GM12864 (cell line): ENCODE data around the gene INSIG2.

Experiments used
- DNase-seq: peaks from one replicate; pipeline ENCODE4 v3.0.0-alpha.2; 2011; ENCODE audit warnings: low read depth
- H3K4me3 ChIP-seq: 2 replicates; pipeline ENCODE4 v1.5.1; 2011; ENCODE audit warnings: mild to moderate bottlenecking, low read depth, low read length, control low read depth
- TF ChIP-seq, protein P1 (sequence below): IDR thresholded peaks from 2 replicates; pipeline ENCODE4 v1.5.1; 2011; ENCODE audit warnings: low read depth, mild to moderate bottlenecking, moderate library complexity, low read length, control low read depth, inconsistent platforms; ENCODE audit errors: missing control alignments

INSIG2 gene

DNA sequence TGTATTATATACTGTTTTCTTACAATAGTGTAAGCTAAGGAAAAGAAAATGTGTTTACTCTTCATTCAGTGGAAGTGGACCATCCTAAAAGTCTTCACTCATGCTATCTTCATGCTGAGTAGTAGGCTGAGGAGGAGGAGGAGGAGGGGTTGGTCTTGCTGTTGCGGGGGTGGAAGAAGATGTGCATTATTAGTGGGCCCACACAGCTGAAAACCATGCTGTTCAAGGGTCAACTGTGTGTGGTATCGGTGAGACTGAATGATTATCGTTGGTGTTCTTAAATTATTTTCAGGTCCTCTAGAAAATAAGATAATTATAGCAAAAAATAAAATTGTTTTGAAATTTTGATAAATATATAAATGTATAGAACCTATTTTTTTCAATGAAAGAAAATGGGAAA, 22.0 kb downstream of the INSIG2 start:
- DNase-seq = no peak
- TF ChIP-seq, protein P1, sequence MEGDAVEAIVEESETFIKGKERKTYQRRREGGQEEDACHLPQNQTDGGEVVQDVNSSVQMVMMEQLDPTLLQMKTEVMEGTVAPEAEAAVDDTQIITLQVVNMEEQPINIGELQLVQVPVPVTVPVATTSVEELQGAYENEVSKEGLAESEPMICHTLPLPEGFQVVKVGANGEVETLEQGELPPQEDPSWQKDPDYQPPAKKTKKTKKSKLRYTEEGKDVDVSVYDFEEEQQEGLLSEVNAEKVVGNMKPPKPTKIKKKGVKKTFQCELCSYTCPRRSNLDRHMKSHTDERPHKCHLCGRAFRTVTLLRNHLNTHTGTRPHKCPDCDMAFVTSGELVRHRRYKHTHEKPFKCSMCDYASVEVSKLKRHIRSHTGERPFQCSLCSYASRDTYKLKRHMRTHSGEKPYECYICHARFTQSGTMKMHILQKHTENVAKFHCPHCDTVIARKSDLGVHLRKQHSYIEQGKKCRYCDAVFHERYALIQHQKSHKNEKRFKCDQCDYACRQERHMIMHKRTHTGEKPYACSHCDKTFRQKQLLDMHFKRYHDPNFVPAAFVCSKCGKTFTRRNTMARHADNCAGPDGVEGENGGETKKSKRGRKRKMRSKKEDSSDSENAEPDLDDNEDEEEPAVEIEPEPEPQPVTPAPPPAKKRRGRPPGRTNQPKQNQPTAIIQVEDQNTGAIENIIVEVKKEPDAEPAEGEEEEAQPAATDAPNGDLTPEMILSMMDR = no peak
- no peak overlapping the region for H3K4me3 ChIP-seq

DNA sequence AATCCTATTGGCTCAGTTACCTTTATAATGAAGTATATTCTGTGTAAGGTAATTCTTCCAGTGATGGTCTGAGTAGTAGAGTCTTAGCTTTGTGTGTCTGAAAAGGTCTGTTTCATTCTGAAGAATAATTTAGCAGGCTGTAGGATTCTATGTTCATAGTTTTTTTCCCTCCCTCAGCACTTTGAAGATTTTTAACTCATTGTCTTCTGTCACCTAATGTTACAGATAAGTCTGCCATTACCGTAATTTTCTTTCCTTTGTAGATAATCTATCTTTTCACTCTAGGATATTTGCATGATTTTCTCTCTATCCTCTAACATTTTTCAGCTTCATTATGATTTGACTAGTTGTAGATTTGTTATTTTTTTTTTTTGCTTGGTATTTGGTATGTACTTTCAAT, 22.7 kb downstream of the INSIG2 start:
- TF ChIP-seq, protein P1 = no peak
- no peak for DNase-seq
- H3K4me3 ChIP-seq = no peak overlapping the region

DNA sequence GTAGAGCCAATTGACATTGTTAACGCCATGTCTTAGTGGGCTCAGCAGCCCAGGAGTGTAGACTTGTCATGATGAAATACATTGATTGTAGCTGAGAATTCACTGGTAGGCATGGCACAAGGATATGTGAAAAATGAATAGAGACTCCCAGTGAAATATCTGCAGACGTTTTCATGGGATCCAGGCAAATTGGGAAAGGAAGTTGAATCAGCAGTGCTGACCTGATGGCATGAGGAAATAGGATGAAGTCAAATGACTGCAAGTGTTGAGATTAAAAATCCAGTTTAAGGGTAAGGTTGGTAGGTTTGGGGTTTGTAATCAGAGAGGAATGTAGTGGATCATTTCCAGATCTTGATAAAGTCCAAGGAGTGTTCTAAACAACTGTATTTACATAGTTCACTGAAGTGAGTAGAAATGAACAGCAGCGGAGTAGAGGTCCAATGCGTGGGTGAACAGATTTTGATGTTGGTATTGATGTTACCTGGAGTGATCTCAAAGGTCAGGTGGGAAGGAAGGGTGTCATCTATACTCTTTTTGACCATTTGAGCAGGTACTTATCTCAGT, 24.6 kb downstream of the INSIG2 start:
- DNase-seq = no peak
- H3K4me3 ChIP-seq = no peak overlapping the region
- TF ChIP-seq, protein P1 = no peak

DNA sequence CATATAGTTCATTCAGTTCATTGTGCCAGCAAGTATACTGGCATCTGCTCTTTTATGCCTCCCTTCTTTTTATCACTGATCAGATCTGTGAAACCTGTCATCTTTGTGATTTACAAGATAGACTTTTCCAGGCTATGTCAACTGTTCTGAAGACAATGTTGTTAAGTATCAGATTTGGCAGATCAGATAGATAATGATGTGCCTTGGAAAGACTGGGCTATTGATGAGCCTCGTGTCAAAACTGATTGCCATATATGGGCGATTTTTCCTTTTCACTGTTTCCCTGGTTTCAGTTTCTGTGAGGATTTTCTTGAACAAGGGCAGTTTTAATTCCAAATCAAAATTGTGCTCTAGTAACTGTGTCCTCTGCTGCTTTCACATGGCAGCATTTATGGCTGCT, 26.6 kb downstream of the INSIG2 start:
- TF ChIP-seq, protein P1 = no peak

DNA sequence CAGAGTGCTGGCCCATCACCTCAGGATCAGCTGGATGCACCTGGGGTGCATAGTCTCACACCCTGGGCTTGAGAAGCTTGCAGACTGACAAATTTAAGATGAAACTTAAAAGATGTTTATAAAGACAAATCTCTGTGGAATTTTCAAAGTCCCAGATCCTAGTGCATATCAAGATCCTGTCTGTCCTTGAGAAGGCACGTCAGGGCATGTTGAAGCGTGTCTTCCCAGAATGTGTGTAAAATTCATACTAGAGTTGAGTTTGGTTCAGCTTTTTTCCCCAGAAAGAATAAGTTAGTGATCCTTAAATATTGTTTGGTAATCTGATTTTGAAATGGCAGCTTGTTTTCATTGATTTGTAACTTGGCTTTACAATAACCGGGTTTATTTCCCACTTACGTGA, 27.5 kb downstream of the INSIG2 start:
- TF ChIP-seq, protein P1 = no peak
- no peak for DNase-seq

More for the DNA sequence above, 26.6 kb downstream of the INSIG2 start:
- no peak for DNase-seq
- H3K4me3 ChIP-seq = no peak overlapping the region

DNA sequence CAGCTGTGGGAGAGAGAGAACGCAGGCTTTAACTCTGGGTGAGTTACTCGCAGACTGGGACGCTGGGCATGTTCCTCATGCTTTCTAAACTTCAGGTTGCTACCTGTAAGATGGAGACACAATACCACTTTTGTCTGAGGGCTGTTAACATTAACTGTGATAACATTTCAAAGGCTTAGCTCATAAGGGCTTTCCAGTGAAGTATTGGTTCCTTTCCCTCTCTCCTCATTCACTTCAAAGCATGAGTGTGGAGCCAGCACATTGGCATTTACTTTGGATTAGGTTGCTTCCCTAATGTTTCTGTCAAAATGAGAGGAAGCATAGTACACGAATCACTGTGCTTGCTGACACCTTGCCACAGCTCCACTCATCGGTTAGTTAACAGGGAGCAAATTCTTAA, 30.2 kb downstream of the INSIG2 start:
- DNase-seq = no peak
- TF ChIP-seq, protein P1 = no peak
- H3K4me3 ChIP-seq = no peak overlapping the region

More for the DNA sequence above, 27.5 kb downstream of the INSIG2 start:
- no peak overlapping the region for H3K4me3 ChIP-seq

DNA sequence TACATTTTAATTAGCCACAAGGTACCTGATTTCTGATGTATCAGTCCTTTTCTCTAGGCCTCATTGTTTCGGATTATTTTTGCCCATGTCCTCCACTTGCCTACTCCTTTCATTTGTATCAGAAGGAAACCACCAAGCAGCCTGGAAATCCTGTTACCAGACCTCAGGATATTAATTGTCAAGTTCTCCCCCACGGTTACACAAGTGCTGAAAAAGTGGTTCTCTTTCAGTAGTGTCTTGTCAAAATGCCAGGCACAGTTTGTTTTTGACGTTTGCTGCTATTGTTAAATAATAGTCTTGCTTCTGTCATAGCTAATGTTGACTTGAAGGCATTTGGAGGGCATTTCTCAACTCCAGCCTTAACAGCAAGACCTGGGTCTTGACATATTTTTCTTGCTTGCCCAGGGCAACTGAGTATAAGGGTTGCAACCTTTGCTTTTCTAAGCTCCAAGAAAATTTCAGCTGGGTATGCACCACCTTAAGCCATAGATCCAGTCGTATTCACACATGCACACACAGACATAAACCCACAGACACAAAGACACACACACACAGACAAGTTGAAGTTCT, 31.0 kb downstream of the INSIG2 start:
- TF ChIP-seq, protein P1 = no peak
- DNase-seq = no peak
- H3K4me3 ChIP-seq = no peak overlapping the region
